ENCODE data around the gene CLCA1. TPM values are rescaled to one million over a fixed set of nuclear protein-coding genes. Genes with fewer than 3 reads are reported as not detected.

The CLCA1 gene
- total RNA-seq, 1 experiment from 2014 or later, result 0.12 TPM

DNA sequence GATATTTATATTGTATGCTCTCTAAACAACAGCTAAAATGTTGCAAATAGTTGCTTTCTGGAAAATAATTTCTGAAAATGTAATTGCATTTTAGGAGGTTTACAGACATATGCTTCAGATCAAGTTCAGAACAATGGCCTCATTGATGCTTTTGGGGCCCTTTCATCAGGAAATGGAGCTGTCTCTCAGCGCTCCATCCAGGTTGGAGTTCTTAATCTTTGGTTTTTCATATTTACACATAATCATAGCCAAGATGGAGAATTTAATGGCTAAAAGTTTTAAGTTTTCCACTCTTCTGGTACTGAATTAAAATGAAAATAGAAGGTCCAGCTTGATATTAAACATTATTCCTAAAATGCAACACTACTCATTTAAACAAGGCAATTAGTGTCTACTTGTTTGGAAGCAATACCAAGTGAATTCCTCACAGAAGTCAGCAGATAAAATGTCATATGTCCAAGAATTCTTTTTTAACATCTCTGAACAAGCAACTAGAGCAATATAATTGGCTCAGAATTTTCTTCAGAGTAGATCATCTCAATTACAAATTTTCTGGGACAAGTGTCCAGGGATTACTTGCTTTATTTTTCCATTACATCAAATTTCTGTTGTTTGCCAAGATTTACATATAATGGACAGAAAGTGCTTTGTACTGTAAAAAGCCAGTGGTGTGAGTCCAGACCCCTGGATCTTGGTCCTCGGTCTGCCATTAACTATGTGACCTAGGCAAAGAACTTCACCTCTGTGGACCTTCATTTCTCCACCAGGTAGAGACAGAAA is 22.6 kb downstream of the CLCA1 start:
- H3K4me1 ChIP-seq (ENCODE audit: control insufficient read depth in 1 of 2, insufficient read depth in 2 of 2, low read length in 2 of 2), result no peaks in the 10 kb centered on the region
- intact Hi-C loops (cut with micrococcal nuclease), result no loop called here
- no peaks in the 10 kb centered on the region for H3K9me2 ChIP-seq (ENCODE audit: insufficient read depth)
- H3K27ac ChIP-seq (ENCODE audit: low read depth, low read length), result no peak overlapping the region
- ChIA-PET CTCF (no interaction called here), RAD21 (ENCODE audit: low non-redundant PET in 1 of 2, low total read pairs in 2 of 2, uncharacterized antibody in 2 of 2, unreplicated experiment in 2 of 2) (no interaction called here), POLR2A (no interaction called here)
- no peaks in the 10 kb centered on the region for H3K9me3 ChIP-seq (ENCODE audit: control insufficient read depth in 1 of 2, insufficient read depth in 1 of 2, low read depth in 1 of 2, low read length in 2 of 2)
- no peak overlapping the region for H3K9ac ChIP-seq (ENCODE audit: low read length)
- TF ChIP-seq ZNF274 (IDR thresholded peaks at IDR 0.05; ENCODE audit: low read depth, low read length) (no peak), YY1 (IDR thresholded peaks at IDR 0.05; ENCODE audit: extremely low read depth, insufficient replicate concordance, low read depth, low read length) (no peak), SP1 (IDR thresholded peaks at IDR 0.05; ENCODE audit: low read depth) (no peak), EZH2phosphoT487 (IDR thresholded peaks at IDR 0.05; ENCODE audit: borderline replicate concordance) (no peak), SIN3A (IDR thresholded peaks at IDR 0.05; ENCODE audit: low read depth) (no peak), POLR2A (IDR thresholded peaks at IDR 0.05; ENCODE audit: borderline replicate concordance, extremely low read depth, insufficient read depth, insufficient read length) (no peak), ELF1 (IDR thresholded peaks at IDR 0.05; ENCODE audit: borderline replicate concordance, low read depth) (no peak), EZH2 (IDR thresholded peaks at IDR 0.05) (no peak), JUND (IDR thresholded peaks at IDR 0.05) (no peak), CEBPB (IDR thresholded peaks at IDR 0.05; ENCODE audit: low read depth) (no peak)
- TF ChIP-seq, protein P1, sequence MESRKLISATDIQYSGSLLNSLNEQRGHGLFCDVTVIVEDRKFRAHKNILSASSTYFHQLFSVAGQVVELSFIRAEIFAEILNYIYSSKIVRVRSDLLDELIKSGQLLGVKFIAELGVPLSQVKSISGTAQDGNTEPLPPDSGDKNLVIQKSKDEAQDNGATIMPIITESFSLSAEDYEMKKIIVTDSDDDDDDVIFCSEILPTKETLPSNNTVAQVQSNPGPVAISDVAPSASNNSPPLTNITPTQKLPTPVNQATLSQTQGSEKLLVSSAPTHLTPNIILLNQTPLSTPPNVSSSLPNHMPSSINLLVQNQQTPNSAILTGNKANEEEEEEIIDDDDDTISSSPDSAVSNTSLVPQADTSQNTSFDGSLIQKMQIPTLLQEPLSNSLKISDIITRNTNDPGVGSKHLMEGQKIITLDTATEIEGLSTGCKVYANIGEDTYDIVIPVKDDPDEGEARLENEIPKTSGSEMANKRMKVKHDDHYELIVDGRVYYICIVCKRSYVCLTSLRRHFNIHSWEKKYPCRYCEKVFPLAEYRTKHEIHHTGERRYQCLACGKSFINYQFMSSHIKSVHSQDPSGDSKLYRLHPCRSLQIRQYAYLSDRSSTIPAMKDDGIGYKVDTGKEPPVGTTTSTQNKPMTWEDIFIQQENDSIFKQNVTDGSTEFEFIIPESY (IDR thresholded peaks at IDR 0.05; ENCODE audit: extremely low read depth, insufficient replicate concordance, low read length), result no peak
- TF ChIP-seq, protein P2, sequence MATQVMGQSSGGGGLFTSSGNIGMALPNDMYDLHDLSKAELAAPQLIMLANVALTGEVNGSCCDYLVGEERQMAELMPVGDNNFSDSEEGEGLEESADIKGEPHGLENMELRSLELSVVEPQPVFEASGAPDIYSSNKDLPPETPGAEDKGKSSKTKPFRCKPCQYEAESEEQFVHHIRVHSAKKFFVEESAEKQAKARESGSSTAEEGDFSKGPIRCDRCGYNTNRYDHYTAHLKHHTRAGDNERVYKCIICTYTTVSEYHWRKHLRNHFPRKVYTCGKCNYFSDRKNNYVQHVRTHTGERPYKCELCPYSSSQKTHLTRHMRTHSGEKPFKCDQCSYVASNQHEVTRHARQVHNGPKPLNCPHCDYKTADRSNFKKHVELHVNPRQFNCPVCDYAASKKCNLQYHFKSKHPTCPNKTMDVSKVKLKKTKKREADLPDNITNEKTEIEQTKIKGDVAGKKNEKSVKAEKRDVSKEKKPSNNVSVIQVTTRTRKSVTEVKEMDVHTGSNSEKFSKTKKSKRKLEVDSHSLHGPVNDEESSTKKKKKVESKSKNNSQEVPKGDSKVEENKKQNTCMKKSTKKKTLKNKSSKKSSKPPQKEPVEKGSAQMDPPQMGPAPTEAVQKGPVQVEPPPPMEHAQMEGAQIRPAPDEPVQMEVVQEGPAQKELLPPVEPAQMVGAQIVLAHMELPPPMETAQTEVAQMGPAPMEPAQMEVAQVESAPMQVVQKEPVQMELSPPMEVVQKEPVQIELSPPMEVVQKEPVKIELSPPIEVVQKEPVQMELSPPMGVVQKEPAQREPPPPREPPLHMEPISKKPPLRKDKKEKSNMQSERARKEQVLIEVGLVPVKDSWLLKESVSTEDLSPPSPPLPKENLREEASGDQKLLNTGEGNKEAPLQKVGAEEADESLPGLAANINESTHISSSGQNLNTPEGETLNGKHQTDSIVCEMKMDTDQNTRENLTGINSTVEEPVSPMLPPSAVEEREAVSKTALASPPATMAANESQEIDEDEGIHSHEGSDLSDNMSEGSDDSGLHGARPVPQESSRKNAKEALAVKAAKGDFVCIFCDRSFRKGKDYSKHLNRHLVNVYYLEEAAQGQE (IDR thresholded peaks at IDR 0.05; ENCODE audit: low read depth), result no peak
- TF ChIP-seq, protein P3, sequence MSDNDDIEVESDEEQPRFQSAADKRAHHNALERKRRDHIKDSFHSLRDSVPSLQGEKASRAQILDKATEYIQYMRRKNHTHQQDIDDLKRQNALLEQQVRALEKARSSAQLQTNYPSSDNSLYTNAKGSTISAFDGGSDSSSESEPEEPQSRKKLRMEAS (IDR thresholded peaks at IDR 0.05), result no peak
- TF ChIP-seq, protein P4, sequence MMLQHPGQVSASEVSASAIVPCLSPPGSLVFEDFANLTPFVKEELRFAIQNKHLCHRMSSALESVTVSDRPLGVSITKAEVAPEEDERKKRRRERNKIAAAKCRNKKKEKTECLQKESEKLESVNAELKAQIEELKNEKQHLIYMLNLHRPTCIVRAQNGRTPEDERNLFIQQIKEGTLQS (IDR thresholded peaks at IDR 0.05), result no peak
- no peaks in the 10 kb centered on the region for H4K20me1 ChIP-seq (ENCODE audit: insufficient read depth)
- ATAC-seq (no peak), DNase-seq (ENCODE audit: low read depth, low spot score) (no peak)
- H3K4me3 ChIP-seq (replicated peaks in 1 of 2; ENCODE audit: low read depth in 1 of 2, low read length in 2 of 2), result no peak overlapping the region
- no peak overlapping the region for H2AFZ ChIP-seq (ENCODE audit: low read depth, low read length, poor library complexity, severe bottlenecking)
- no peak overlapping the region for H3K4me2 ChIP-seq (ENCODE audit: low read length)
- H3K27me3 ChIP-seq (ENCODE audit: insufficient read depth, low read length), result no peaks in the 10 kb centered on the region
- H3K79me2 ChIP-seq (ENCODE audit: insufficient read depth, low read length), result no peaks in the 10 kb centered on the region
- no peaks in the 10 kb centered on the region for H3K36me3 ChIP-seq (ENCODE audit: control insufficient read depth in 1 of 2, insufficient read depth in 2 of 2, low read length in 2 of 2)
- BruUV-seq (replicated peaks), result no TSS peak
